NOMO-1 treated with DMSO at 0.1 percent for 48 hours (cell line): ENCODE data around the gene ZNF276.
"Not testable (repeated sequence)": the region's sequence is repeated elsewhere in the genome, so short reads cannot be mapped to it uniquely, and the experiment has no call there.

Experiments
- DNase-seq: peaks from one replicate; lab custom pipeline; 2025; ENCODE audit not compliant: unreplicated experiment; lab: John Stamatoyannopoulos, UW

The ZNF276 gene

DNA sequence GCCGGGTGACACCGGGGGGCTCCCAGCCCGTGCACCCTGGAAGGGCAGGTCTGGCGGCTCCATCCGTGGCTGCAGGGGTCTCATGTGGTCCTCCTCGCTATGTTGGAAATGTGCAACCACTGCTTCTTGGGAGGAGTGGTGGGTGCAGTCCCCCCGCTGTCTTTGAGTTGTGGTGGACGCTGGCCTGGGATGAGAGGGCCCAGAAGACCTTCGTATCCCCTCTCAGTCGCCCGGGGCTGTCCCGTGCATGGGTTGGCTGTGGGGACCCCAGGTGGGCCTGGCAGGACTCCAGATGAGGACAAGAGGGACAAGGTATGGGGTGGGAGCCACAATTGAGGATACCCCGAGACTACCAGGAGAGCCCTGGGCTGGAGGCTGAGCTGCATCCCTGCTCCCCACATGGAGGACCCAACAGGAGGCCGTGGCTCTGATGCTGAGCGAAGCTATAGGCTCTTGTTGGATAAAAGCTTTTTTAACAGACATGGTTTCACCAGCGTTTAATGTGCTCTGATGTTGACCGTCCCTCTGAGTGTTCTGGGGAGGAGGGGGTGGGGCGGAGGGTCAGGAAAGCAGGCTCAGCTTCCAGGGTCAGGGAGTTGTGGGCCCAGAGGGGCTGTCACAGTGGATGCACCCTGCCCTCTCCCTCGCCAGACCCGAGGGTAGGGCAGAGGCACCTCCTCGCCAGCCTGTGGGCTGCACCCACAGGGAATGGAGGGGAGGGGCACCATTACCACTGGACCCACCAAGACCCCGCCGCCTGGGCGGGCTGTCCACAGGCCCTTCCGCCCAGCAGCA, 25.3 kb upstream of the ZNF276 start:
- DNase-seq, result no peak

DNA sequence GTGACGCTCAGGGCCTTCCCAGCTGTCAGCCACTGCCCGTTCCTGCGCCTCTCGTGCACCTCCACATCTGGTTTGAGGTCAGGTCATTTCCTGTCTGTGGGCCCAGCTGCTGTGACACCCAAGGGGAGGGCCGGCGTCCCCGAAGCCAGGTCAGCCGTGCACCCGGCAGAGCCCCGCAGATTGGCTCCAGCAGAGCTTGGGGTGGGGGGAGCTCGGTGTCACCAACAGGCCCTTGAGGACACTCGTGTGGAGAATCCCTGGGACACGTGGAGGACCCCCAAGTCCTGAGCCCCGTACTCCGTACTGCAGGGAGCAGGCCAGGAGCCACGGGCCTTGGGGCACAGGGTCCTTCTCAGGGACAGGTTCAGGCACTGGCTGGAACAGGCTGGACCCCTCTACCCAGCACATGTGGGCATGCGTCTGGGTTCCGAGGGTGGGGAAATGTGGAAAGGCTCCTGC, 24.6 kb upstream of the ZNF276 start:
- DNase-seq, result no peak

DNA sequence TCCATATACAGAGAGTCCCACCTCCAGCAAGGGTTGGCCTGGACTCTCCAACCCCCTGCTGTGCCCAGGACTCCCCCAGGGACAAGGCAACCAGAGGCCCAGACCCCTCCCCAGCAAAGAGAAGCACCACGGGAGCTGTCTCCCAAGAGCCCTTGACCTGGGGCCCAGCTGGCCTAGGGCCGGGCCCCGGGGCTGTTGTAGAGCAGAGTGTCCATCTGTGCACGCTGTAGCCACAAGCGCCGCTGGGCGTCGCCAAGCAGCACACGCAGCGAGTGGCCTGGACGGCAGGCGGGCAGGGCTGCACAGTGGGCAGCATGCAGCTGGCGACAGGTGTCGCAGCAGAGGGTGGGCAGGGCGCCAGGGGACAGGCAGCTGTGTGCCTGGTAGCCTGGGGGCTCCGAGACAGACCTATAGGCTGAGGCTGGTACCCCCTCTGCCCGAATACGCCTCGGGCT, 24.1 kb upstream of the ZNF276 start:
- DNase-seq, result no peak

DNA sequence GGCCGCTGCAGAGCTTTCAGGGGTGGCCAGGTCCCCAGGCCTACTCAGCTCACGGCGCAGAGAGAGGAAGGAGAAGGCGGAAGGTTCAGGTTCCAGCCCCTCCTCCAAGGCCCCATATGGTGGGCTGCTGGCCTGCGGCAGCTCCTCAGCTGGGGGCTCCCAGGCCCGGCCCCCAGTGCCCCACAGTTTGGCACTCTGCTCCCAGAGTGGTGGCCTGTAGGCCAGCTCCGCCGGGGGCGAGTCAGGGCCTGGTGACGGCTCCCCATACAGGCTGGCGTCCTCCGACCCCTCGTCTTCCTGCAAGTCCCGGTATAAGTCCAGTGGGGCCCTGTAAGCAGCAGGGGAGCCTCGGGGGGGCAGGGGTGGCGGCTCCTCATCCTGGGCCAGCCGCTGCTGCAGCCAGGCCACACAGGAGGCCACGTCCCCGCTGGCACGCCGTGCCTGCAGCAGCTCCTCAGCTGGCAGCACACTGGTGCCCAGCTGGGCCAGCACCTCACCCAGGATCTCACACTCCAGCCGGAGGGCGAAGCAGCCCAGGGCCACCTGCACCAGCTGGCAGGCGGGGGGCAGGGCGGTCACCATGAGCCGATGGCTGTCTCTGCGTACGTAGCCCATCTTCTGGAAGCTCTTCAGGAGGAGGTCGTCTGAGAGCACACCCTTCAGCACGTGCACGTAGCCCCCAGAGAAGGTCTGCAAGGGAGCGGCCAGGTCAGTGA, 23.6 kb upstream of the ZNF276 start:
- DNase-seq, result no peak

DNA sequence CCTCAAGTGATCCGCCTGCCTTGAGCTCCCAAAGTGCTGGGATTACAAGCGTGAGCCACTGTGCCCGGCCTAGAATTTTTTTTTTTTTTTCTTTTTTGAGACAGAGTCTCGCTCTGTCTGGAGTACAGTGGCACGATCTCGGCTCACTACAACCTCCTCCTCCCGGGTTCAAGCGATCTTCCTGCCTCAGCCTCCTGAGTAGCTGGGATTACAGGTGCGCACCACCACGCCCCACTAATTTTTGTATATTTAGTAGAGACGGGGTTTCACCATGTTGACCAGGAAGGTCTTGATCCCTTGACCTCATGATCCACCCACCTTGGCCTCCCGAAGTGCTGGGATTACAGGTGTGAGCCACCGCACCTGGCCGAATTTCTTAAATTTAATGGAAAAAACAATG, 22.6 kb upstream of the ZNF276 start:
- not testable (repeated sequence) for DNase-seq

DNA sequence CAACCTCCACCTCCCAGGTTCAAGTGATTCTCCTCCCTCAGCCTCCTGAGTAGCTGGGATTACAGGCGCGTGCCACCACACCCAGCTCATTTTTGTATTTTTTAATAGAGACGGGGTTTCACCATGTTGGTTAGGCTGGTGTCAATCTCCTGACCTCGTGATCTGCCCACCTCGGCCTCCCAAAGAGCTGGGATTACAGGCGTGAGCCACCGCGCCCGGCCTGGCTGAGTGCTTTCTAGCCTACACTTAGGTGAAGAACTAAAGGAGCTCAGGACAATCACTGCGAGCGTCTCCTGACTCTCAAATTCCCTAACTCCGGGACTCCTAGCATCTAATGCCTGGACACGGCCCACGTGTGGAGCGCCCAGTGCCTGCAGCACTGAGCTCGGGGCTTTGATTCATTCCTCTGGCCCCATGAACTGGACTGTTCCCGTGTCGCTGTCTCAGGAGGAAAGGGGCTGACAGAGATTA, 21.7 kb upstream of the ZNF276 start:
- DNase-seq, result not testable (repeated sequence)

DNA sequence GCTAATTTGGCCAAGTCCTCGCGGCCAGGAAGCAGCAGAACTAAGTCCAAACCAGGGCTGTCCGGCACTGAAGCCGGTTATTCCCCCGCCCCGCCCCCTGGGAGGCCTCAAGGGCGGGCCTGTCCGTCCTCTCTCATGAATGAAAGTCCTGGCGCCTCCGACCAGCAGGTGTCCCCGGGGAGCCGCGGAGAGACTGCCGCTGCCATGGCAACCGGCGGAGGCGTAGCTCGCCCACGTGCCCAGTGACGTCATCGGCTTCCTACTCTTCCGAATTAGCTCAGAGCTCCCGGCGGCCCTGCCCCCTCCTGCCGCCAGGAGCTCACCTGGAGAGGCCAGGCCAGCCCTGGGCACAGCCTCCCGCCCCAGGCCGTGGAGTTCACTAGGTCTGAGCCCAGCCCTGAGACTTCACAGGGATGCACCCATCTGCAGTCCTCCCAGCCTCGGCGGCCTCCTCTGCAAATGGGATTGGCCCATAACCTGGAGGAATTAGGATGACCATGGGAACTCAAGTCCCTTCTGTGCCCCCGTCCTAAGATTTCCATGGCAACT, 21.2 kb upstream of the ZNF276 start:
- peak; percentile 95 for DNase-seq

DNA sequence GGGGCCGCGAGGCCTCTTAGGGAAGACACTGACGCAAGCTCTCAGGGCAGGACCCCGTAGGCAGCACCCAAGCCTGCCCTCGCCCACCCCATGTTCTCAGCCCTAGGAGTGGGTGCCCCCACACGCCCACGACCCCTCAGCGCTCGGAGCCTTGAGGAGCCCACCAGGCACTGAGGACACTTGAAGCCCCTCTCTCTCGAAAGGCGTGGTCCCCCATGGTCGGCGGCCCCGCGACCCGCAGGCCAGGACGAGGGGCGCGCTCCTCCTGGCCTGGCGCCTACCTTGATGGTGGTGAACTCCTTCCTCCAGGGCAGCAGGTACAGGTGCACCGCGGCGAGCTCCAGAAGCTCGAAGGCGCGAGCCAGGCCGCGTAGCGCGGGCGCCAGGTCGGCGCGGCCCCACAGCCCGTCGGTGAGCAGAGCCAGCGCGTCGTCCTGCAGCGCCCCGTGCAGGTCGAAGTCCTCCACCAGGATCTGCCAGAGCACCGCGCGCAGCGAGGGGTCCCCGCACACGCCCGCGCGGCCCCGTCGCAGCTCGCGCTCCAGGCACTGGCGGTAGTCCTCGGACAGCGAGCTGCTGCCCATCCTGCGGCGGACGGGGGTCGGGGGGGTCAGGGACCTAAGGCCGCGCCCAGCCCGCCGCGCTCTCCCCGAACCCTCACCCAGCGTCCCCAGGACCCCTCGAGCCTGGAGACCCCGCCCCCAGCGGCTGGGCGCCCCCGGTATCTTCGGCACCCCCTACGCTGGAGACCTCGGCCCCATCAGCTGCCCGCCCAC, 20.5 kb upstream of the ZNF276 start:
- DNase-seq, result peak; percentile 51

DNA sequence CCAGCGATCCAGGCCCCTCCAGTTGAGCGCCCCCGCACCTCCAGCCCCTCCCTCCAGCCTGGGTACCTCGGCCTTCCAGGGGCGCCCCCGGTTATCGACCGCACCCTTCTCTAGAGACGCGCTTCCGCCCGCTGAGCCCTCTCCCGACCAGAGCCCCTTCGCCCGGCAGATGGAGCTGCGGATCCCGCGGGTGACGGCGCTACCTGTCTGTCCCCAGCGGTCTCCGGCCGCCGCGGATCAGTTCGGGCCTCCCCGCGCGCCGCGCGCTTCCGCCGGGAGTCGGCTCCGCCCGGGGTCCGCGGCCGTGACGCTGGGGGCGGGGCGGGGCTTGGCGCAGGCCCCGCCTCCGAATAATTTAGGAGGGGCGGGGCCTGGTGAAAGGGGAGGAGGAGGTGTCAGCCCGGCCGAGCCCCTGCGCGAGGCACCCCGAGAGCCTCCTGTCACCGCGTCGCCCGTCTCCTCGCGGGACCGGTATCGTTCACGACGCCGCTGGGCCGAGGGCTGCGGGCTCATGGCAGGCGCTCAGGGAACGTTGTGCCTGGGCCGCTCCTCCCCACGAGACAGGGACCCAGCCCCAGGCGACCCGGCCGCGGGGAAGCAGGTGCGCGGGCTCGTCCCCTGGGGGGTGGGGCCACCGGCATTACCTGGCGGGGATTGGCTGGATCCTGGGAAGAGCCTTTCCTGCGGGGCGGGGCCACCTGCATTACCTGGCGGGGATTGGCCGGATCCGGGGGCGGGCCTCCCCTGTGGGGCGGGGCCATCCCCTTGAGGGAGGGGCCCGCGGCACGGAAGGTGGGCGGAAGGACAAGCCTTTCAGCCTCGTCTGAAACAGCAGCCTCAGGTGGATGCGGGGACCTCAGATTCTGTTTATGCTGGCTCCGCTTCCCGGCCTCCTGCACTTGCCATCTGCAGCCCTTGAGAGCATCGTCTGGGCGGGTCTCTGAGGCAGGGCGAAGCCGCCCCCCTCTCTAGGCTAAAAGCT, 19.6 kb upstream of the ZNF276 start, which contains the start of gene SPATA2L:
Gene SPATA2L, minus strand, starts transcription at position 281 of the 982 bp plus-strand sequence. CDS start 473 bp downstream, outside the sequence.
- DNase-seq, result peak; percentile 93

DNA sequence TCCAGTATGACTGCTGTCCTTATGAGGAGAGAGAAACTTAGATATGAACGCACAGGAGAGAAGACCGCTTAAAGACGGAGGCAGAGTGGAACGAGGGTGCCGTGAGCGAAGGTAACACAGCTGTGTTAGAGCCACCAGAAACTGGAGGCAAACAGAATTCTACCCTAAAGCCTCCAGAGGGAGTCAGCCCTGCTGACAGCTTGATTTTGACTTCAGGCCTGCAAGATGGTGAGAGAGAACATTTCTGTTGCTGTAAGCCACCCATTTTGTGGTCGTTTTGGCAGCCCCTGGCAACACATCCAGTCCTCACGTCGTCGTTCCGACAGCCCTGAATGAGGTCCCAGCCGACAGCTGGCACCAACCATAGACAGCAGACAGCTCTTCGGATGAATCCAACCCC, 17.1 kb upstream of the ZNF276 start:
- no peak for DNase-seq

DNA sequence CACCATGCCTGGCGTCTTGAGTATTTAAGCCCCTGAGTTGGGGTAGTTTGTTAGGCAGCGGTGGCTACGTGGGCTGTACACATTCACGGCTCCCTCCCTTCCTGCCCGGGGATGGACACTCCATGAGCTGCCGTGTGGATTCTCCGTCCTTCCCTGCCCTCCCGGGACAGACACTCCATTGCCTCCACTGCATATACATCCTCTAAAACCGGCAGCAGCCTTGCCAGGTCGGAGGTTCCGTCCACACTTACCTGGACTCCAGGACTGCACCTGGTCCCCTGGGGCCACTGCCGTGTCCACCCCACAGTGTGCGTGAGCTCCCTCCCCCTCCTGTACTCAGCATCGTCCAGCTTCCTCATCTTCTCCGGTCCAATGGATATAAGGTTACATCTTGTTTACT, 16.3 kb upstream of the ZNF276 start:
- DNase-seq, result no peak

DNA sequence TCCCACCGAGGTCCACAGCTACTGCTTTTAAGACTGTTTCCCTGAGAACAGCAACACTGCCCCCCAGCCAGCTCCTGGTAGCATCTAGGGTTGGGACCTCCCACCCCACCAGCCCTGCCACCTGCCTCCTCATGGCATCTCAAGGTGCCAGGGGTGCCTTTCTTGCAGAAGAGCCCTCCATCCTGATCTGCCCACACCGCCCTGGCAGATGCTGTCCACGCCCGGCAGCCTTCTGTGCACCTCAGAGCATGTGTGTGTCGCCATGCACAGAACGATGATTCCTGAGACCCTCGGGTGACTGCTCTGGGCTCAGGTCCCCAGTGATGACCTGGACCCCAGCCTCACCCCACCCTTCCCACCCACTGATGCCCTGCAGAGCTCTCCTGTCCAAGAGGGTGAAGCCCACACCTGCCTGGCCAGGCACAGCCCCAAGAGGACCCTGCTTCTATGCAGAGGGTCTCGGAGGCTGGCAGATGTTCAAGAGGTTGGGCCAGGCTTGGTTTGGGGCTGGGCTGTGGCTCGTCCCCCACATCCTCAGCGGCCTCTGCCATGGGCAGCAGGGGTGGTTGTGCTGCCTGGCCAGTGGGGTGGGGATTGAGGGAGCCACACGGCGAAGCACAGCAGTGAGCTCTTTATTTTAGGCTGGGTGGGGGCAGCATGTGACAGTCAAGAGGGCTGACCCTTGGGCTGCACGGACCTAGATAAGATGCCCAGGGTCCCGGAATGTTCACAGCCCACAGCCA, 14.6 kb upstream of the ZNF276 start:
- no peak for DNase-seq

DNA sequence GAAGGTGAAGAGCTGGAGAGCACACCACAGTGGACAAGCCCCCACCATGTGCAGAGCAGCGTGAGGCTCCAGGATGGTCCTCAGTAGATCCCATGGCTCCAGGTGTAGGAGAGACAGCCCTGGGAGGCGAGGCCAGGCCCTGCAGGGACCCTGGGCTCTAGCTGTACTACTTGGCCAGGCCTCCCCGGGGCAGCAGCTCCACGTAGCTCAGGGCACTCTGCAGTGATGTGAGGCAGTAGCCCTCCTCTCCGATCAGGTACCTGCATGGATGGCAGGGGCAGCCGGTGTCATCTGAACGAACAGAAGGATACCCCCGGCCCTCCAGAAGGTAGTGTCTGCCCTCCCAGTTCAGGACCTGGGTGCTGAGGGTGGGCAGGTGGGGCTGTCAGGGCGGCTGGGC, 13.6 kb upstream of the ZNF276 start:
- no peak for DNase-seq

DNA sequence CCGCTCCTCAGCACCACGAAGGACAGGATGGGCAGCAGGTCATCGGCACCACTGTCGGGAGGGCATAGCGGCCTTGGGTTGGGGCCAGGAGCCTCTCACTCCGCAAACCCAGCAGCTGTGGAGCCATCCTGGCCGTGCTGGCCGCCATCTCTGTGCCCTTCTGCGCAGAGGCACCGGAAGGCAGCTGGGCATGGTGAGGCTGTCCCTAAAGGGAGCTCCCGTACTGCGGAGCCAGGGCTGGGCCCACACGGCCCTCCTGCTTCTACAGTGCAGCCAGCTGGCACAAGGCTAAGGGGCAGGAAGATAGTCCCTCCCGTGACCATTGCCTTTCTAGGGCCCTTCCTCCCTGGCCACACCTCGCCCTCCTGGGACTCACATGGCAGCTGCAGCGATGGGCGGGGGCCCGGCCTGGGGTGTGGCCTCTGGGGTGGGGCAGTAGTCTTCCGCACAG, 12.8 kb upstream of the ZNF276 start:
- no peak for DNase-seq

DNA sequence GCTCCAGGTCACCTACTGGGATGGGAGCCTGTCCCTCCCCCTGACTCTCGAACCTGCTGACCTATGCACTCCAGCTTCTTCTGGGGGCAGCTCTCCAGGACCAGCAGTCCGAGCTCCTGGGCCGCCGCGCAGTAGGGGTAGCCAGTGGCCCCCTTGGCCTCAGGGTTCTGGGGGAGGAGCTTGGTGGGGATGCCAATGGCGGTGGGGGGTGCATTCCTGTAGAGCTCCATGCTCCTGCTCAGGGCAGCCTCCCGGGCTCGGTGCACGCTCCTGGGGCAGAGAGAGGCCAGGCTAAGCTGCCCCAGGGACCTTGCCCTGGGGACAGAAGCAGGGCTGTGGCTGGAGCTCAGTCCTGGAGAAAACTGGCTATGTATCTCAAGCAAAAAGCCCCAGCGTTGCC, 12.2 kb upstream of the ZNF276 start:
- no peak for DNase-seq

DNA sequence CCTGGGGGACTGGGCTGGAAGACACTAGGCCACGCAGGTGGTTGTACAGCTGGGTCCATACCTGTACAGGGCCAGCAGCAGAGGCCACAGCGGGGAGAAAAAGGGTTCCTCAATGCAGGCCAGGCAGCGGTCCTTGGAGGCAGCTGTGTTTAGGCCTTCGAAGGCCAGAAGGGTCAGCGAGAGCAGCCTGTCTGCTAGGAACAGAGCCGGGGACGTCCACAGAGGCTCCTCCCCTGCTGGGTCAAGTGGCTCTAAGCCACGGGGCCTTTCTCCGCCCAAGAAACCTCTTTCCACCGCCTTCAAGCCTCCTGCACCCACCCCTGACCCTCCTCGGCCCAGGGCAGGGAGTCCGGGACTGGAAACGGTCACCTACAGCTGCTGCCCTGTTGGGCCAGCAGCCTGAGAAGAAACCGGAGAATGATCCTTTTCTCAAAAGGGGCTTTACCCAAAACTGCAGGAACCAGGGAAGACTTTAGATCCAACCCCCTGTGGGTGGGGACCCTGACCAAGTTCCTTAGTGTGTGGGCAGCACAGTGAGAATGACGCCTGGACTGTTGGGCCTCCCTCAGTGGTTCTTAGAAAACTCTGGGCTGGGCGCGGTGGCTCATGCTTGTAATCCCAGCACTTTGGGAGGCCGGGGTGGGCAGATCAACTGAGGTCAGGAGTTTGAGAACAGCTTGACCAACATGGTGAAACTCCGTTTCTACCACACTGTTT, 11.5 kb upstream of the ZNF276 start:
- DNase-seq, result no peak

DNA sequence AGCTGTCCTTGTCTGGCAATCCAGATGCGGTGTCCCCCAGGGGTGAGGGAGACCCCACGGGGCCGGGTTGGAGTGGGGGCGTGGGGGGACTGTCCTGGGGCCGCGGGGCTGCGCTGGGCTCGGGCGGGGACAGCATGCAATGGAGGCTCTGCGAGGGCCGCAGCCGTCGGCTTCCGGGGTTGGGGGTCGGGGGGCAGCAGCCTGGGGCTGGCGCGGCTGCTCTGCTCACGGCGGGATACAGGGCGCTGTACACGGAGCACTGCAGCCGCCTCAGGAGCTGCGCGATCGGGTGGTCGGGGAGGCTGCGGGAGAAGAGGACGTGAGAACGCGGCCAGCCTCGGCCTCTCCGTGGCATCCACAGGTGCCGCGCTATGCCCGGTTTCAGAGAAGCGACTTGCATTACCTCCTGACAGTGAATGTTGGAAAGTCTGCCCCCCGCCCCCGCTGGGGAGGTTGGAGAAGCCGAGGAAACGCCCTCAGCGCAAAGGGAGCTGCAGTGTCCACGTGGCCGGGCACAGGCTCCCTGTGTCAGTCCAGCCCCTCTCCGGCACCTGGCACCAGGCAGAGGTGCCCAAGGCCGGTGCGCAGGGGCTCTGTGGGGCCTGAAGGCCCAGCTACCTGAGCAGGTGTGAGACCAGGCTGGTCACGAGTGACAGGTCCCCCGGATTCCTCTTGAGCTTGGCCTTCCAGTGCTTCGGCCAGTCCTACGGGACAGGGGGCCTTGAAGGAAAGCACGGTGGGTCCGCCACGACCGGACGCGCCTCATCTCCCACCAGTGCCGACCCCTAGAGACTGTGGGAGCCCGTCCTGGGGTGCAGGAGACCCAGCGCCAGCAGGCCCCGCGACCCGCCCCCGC, 10.4 kb upstream of the ZNF276 start:
- no peak for DNase-seq
